ENCODE data around the gene HMGCL. TPM values are rescaled to one million over a fixed set of nuclear protein-coding genes. Genes with fewer than 3 reads are reported as not detected.
A peak's percentile ranks its signal among the peaks of the same experiment; 100 is the strongest.

HMGCL gene
- polyA plus RNA-seq, 3 donors: 17.8 to 26.7 (median 22.1) TPM

- no peak overlapping the region for H3K27ac ChIP-seq (ENCODE audit: low read depth in 1 of 2, low read length in 2 of 2)
- intact Hi-C loops (cut with micrococcal nuclease): loop anchor here (2.0 to 5.0 kb wide), 3 partner anchors 39 to 149 kb away; no protein-coding TSS in a partner anchor
These were observed 52.4 kb downstream of the HMGCL start for GRCh38 chr1:23772854-23773242.

DNA sequence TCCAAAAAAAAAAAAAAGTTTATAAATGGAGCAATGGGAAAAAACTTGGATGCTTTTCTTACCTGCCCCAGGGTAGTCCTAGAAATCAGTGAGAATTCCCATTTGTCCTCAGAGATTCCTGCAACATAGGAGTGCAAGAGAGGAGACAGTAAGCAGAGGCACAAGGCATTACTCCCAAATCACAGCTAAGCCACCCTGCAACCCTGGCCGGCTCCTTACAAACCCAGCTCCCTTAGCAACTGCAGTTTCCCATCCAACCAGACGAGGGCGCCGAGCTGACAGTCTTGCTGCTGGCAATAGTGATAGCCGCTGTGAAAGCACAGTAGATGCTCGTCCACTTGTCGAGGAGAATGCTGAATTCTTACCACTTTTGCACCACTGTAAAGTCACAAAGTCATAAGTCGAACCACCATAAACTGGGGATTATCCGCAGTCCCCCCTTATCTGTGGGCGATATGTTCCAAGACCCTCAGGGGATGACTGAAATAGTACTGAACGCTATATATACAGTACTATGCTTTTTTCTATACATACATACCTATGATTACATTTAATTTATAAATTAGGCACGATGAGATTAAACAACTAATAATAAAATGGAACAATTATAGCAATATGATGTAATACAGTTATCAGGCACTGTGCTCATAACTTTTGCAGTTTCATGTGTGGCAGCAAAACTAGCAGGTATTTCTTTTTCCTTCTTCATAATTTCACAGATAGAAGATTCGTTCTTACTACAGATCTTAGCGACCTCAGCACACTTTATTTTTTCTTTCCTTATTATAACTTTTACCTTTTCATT, 53.0 kb downstream of the HMGCL start:
- H2AFZ ChIP-seq (ENCODE audit: insufficient read depth, low read depth, low read length, poor library complexity, severe bottlenecking): no peak overlapping the region
- H3K36me3 Mint-ChIP-seq: peaks cover 11 to 21% of the 10 kb centered on the region in 2 donors
- H3K79me2 ChIP-seq (ENCODE audit: insufficient read depth, low read length): peaks cover 11% of the 10 kb centered on the region
- H3K4me1 Mint-ChIP-seq: peaks cover 4% of the 10 kb centered on the region
- H3K27ac Mint-ChIP-seq: no peak overlapping the region
- DNase-seq: peak; percentile 62 to 85 (median 75)
- peaks cover 0 to 14% of the 10 kb centered on the region in 2 donors for H3K36me3 ChIP-seq (replicated peaks in 1 of 2; ENCODE audit: control insufficient read depth in 1 of 2, insufficient read depth in 2 of 2, low read length in 2 of 2)
- no peak overlapping the region for H3K9ac ChIP-seq (ENCODE audit: insufficient read depth, low read length, poor library complexity, severe bottlenecking)
- no peaks in the 10 kb centered on the region for H4K20me1 ChIP-seq (ENCODE audit: insufficient read depth, low read length)
- H3K9me3 Mint-ChIP-seq: peaks cover 0 to 2% (median 0%) of the 10 kb centered on the region in 7 donors
- peak overlapping the region; percentile 29 for H3K4me2 ChIP-seq (replicated peaks; ENCODE audit: extremely low read depth, low read length, poor library complexity, severe bottlenecking)
- 8% methylated on average over 9 of the region's 14 CpGs for WGBS (ENCODE audit: insufficient coverage)
- H3K4me3 ChIP-seq (replicated peaks in 1 of 3; ENCODE audit: low read depth in 2 of 3, low read length in 3 of 3): no peak overlapping the region
- no peak overlapping the region for H3K27ac ChIP-seq (ENCODE audit: low read depth in 1 of 2, low read length in 2 of 2)
- intact Hi-C loops (cut with micrococcal nuclease): loop anchor here (2.0 to 5.0 kb wide), 3 partner anchors 40 to 150 kb away; no protein-coding TSS in a partner anchor
- H3K4me1 ChIP-seq (ENCODE audit: control insufficient read depth in 1 of 2, insufficient read depth in 2 of 2, low read length in 2 of 2): peaks cover under 1 to 5% of the 10 kb centered on the region in 2 donors
- H3K27me3 Mint-ChIP-seq (ENCODE audit: low read depth in 3 of 3): no peaks in the 10 kb centered on the region
- no peak overlapping the region for H3K4me3 Mint-ChIP-seq
- no peaks in the 10 kb centered on the region for H3K27me3 ChIP-seq (ENCODE audit: control insufficient read depth in 2 of 2, insufficient read depth in 2 of 2, low read length in 2 of 2)
- TF ChIP-seq, protein P1, sequence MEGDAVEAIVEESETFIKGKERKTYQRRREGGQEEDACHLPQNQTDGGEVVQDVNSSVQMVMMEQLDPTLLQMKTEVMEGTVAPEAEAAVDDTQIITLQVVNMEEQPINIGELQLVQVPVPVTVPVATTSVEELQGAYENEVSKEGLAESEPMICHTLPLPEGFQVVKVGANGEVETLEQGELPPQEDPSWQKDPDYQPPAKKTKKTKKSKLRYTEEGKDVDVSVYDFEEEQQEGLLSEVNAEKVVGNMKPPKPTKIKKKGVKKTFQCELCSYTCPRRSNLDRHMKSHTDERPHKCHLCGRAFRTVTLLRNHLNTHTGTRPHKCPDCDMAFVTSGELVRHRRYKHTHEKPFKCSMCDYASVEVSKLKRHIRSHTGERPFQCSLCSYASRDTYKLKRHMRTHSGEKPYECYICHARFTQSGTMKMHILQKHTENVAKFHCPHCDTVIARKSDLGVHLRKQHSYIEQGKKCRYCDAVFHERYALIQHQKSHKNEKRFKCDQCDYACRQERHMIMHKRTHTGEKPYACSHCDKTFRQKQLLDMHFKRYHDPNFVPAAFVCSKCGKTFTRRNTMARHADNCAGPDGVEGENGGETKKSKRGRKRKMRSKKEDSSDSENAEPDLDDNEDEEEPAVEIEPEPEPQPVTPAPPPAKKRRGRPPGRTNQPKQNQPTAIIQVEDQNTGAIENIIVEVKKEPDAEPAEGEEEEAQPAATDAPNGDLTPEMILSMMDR (IDR thresholded peaks at IDR 0.05): peak; percentile 88
- H3K9me3 ChIP-seq (replicated peaks in 1 of 2; ENCODE audit: control insufficient read depth in 1 of 2, insufficient read depth in 1 of 2, low read length in 2 of 2): no peaks in the 10 kb centered on the region

More at GRCh38 chr1:23772854-23773242, 52.4 kb downstream of the HMGCL start:
- Histone ChIP-seq H3K27me3 (ENCODE audit: control insufficient read depth in 2 of 2, insufficient read depth in 2 of 2, low read length in 2 of 2) (no peaks in the 10 kb centered on the region), H3K4me2 (replicated peaks; ENCODE audit: extremely low read depth, low read length, poor library complexity, severe bottlenecking) (no peak overlapping the region), H3K9me3 (replicated peaks in 1 of 2; ENCODE audit: control insufficient read depth in 1 of 2, insufficient read depth in 1 of 2, low read length in 2 of 2) (no peaks in the 10 kb centered on the region), H3K36me3 (replicated peaks in 1 of 2; ENCODE audit: control insufficient read depth in 1 of 2, insufficient read depth in 2 of 2, low read length in 2 of 2) (peaks cover 0 to 9% of the 10 kb centered on the region in 2 donors), H3K4me1 (ENCODE audit: control insufficient read depth in 1 of 2, insufficient read depth in 2 of 2, low read length in 2 of 2) (peaks cover 7 to 11% of the 10 kb centered on the region in 2 donors), H3K9ac (ENCODE audit: insufficient read depth, low read length, poor library complexity, severe bottlenecking) (no peak overlapping the region), H3K4me3 (replicated peaks in 1 of 3; ENCODE audit: low read depth in 2 of 3, low read length in 3 of 3) (no peak overlapping the region), H2AFZ (ENCODE audit: insufficient read depth, low read depth, low read length, poor library complexity, severe bottlenecking) (no peak overlapping the region), H3K79me2 (ENCODE audit: insufficient read depth, low read length) (peaks cover 17% of the 10 kb centered on the region), H4K20me1 (ENCODE audit: insufficient read depth, low read length) (no peaks in the 10 kb centered on the region)
- Mint-ChIP-seq H3K27ac (peak overlapping the region in 1 of 7 donors; percentile 14), H3K36me3 (peaks cover 11 to 18% of the 10 kb centered on the region in 2 donors), H3K4me3 (no peak overlapping the region), H3K27me3 (ENCODE audit: low read depth in 3 of 3) (no peaks in the 10 kb centered on the region), H3K4me1 (peaks cover 10% of the 10 kb centered on the region), H3K9me3 (peaks cover 0 to 2% (median 0%) of the 10 kb centered on the region in 7 donors)
- TF ChIP-seq, protein P1 (IDR thresholded peaks at IDR 0.05): no peak
- 98% methylated on average over 9 of the region's 10 CpGs for WGBS (ENCODE audit: insufficient coverage)
- no peak for DNase-seq
